Measurements from ENCODE around the gene SMIM31. TPM values are rescaled to one million over a fixed set of nuclear protein-coding genes. Genes with fewer than 3 reads are reported as not detected.

Gene SMIM31
- total RNA-seq, 6 experiments from 2014 or later = not detected

DNA sequence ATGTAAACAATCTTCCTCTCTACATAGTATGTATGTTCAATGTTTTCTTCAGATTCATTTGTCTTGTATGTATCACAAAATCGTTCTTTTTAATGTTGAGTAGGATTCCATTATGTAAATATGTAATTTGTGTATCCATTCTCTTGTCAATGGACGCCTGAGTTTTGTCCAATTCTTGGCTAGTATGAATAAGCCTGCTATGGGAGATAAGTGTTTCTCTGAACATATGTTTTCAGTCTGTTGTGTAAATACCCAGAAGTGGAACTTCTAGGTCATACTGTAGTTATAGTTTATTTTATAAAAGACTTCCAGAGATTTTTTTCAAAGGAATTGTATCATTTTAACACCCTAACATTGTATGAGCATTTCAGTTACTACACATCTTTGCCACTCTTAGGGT lies 2.8 kb downstream of the SMIM31 start:
- H3K27me3 Mint-ChIP-seq (ENCODE audit: insufficient read depth) = no peaks in the 10 kb centered on the region
- no peak overlapping the region for H3K4me3 Mint-ChIP-seq
- H3K27ac Mint-ChIP-seq = no peak overlapping the region
- TF ChIP-seq, protein P1, sequence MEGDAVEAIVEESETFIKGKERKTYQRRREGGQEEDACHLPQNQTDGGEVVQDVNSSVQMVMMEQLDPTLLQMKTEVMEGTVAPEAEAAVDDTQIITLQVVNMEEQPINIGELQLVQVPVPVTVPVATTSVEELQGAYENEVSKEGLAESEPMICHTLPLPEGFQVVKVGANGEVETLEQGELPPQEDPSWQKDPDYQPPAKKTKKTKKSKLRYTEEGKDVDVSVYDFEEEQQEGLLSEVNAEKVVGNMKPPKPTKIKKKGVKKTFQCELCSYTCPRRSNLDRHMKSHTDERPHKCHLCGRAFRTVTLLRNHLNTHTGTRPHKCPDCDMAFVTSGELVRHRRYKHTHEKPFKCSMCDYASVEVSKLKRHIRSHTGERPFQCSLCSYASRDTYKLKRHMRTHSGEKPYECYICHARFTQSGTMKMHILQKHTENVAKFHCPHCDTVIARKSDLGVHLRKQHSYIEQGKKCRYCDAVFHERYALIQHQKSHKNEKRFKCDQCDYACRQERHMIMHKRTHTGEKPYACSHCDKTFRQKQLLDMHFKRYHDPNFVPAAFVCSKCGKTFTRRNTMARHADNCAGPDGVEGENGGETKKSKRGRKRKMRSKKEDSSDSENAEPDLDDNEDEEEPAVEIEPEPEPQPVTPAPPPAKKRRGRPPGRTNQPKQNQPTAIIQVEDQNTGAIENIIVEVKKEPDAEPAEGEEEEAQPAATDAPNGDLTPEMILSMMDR (IDR thresholded peaks at IDR 0.05) = no peak
- peaks cover 5% of the 10 kb centered on the region; the same call in 1 of the 2 replicates for H3K9me3 Mint-ChIP-seq
- DNase-seq = no peak
- H3K4me1 Mint-ChIP-seq (ENCODE audit: low read depth) = no peaks in the 10 kb centered on the region
- no peaks in the 10 kb centered on the region for H3K36me3 Mint-ChIP-seq (ENCODE audit: low read depth)

DNA sequence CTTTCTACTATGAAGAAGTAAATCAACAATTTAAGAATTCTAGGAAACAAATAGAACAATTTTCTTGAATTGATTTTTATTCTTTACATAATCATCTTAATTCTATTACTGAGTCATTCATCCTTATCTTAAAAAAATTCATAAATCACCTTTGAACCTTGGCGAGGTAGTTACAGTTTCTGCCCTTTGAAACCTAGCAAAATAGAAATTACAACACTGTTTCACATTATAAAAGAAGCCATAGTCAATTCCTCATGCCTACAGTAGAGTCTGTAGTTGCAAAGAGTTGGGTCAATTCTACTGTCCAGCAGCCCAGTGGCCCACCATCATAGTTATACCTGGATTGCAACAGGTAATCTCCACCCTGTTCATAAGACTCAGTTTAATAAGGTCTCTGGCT lies 7.3 kb downstream of the SMIM31 start:
- Mint-ChIP-seq H3K4me3 (no peak overlapping the region), H3K27ac (no peak overlapping the region), H3K4me1 (ENCODE audit: low read depth) (no peaks in the 10 kb centered on the region), H3K36me3 (ENCODE audit: low read depth) (no peaks in the 10 kb centered on the region), H3K27me3 (ENCODE audit: insufficient read depth) (peaks cover 2% of the 10 kb centered on the region; the same call in 1 of the 2 replicates), H3K9me3 (no peaks in the 10 kb centered on the region)
- TF ChIP-seq, protein P1 (IDR thresholded peaks at IDR 0.05) = no peak
- DNase-seq = no peak

- no peak for DNase-seq
- H3K4me1 Mint-ChIP-seq (ENCODE audit: low read depth) = no peaks in the 10 kb centered on the region
These were observed 7.9 kb downstream of the SMIM31 start for GRCh38 chr4:164761746-164762275.

GRCh38 chr4:164765096-164765495 lies 11.2 kb downstream of the SMIM31 start:
- no peaks in the 10 kb centered on the region for H3K4me1 Mint-ChIP-seq (ENCODE audit: low read depth)
- no peaks in the 10 kb centered on the region for H3K36me3 Mint-ChIP-seq (ENCODE audit: low read depth)
- TF ChIP-seq, protein P1 (IDR thresholded peaks at IDR 0.05) = no peak
- H3K9me3 Mint-ChIP-seq = no peaks in the 10 kb centered on the region
- H3K27me3 Mint-ChIP-seq (ENCODE audit: insufficient read depth) = peaks cover 10% of the 10 kb centered on the region
- H3K4me3 Mint-ChIP-seq = no peak overlapping the region
- H3K27ac Mint-ChIP-seq = no peak overlapping the region
- no peak for DNase-seq

More at GRCh38 chr4:164761746-164762275, 7.9 kb downstream of the SMIM31 start:
- H3K27me3 Mint-ChIP-seq (ENCODE audit: insufficient read depth) = peaks cover 8% of the 10 kb centered on the region
- no peaks in the 10 kb centered on the region for H3K9me3 Mint-ChIP-seq
- TF ChIP-seq, protein P1 (IDR thresholded peaks at IDR 0.05) = no peak
- H3K4me3 Mint-ChIP-seq = no peak overlapping the region
- H3K27ac Mint-ChIP-seq = no peak overlapping the region
- no peaks in the 10 kb centered on the region for H3K36me3 Mint-ChIP-seq (ENCODE audit: low read depth)

DNA sequence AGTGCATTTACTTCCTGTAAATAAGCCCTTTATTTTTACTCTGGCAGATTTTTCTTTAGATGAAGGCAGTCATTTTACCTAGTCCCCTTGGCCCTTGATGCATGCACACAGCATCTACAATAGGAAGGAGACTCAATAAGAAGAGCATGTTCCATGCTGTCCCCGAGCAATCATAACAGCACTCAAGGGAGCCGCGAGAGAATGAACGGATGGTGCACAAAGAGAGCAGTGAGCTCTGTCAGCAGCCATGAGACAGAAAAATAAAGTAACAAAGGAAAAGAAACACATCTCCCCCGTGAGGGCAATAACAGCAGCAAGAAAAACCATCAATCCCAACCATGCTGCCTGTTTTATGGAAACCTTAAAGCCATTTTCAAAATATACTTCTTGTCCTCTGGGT lies 11.9 kb downstream of the SMIM31 start:
- Mint-ChIP-seq H3K36me3 (ENCODE audit: low read depth) (no peaks in the 10 kb centered on the region), H3K4me1 (ENCODE audit: low read depth) (no peaks in the 10 kb centered on the region), H3K4me3 (no peak overlapping the region), H3K27ac (no peak overlapping the region), H3K27me3 (ENCODE audit: insufficient read depth) (peaks cover 10% of the 10 kb centered on the region), H3K9me3 (no peaks in the 10 kb centered on the region)
- TF ChIP-seq, protein P1 (IDR thresholded peaks at IDR 0.05) = no peak
- DNase-seq = no peak

DNA sequence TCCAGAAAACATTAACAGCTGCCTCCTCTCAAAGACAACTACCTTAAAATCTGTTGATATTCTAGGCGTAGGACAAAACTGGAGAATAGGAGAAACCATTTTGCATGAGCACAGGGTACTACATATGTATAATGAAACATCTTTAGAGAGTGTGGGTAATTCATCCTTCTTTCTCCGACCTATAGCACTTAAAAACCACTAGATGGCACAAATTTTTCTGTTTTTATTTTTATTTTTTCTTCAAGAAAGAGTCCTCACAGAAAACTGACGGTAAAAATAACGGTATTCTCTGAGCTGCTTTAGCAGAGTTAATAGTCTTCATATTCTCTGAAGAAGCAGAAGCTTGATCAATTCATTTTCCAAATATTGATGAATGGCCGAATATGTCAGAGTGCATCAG lies 14.6 kb downstream of the SMIM31 start:
- TF ChIP-seq, protein P1 (IDR thresholded peaks at IDR 0.05) = peak; percentile 72
- no peak overlapping the region for H3K4me3 Mint-ChIP-seq
- no peak overlapping the region for H3K27ac Mint-ChIP-seq
- no peaks in the 10 kb centered on the region for H3K9me3 Mint-ChIP-seq
- no peaks in the 10 kb centered on the region for H3K4me1 Mint-ChIP-seq (ENCODE audit: low read depth)
- no peak for DNase-seq
- H3K36me3 Mint-ChIP-seq (ENCODE audit: low read depth) = no peaks in the 10 kb centered on the region
- peaks cover 11% of the 10 kb centered on the region for H3K27me3 Mint-ChIP-seq (ENCODE audit: insufficient read depth)

All from HFFc6 (cell line).